Testis (tissue), 3 donors: ENCODE data around the gene CHERP. TPM values are rescaled to one million over a fixed set of nuclear protein-coding genes. Genes with fewer than 3 reads are reported as not detected.

Experiments
- DNase-seq: peaks from one replicate; pipeline ENCODE4 v3.0.0-alpha.2; 2019
- H3K27ac ChIP-seq, 2 donors: fragments of 200-600 bp; sonication (generic); one replicate each; pipeline ENCODE4 v1.5.1; 2019
- H3K27me3 ChIP-seq: fragments of 200-600 bp; sonication (generic); one replicate; pipeline ENCODE4 v1.5.1; 2019
- H3K36me3 ChIP-seq: fragments of 200-600 bp; sonication (generic); one replicate; pipeline ENCODE4 v1.5.1; 2017; ENCODE audit warnings: low read depth; ENCODE audit errors: missing control alignments
- H3K4me1 ChIP-seq: fragments of 200-600 bp; sonication (generic); one replicate; pipeline ENCODE4 v1.5.1; 2019
- H3K4me3 ChIP-seq, 2 donors: fragments of 200-600 bp; sonication (generic); one replicate each; pipeline ENCODE4 v1.5.1; 2017 to 2019
- H3K9me3 ChIP-seq: fragments of 200-600 bp; sonication (generic); one replicate; pipeline ENCODE4 v1.5.1; 2017
- CTCF ChIP-seq, 3 experiments: fragments of 450-650 bp in 2 of 3; fragments of 200-600 bp in 1 of 3; sonication (generic) in 1 of 3; IDR thresholded peaks; one replicate each; pipeline ENCODE4 v1.5.1; 2016 to 2019; ENCODE audit warnings: antibody characterized with exemption in 3 of 3, mild to moderate bottlenecking in 2 of 3, moderate library complexity in 1 of 3
- POLR2A ChIP-seq: fragments of 450-650 bp; IDR thresholded peaks from one replicate; pipeline ENCODE4 v1.6.1; 2017; ENCODE audit warnings: antibody characterized with exemption, mild to moderate bottlenecking, moderate library complexity
- WGBS, 2 donors: methylation state at CpG; one replicate each; pipeline ENCODE4 v1.1.5; 2018; 5-methylcytosine and 5-hydroxymethylcytosine counted together
- intact Hi-C: fragments of 100-400 bp; cut with DNase I; formaldehyde crosslinking; loops from one replicate; pipeline ENCODE4 v1.15.1; 2023; ENCODE audit warnings: low total_unique reads
- polyA plus RNA-seq: library from polyadenylated mRNA; stranded (reverse); fragments of 350-450 nt; fragmentation: Illumina TruSeq; extraction: RNeasy Lipid Tissue Mini Kit (QIAGEN cat#74804); gene quantifications from one replicate; pipeline ENCODE4 v1.2.3, GENCODE V29; 2014; ENCODE audit warnings: low read depth, low replicate concordance; ENCODE audit not compliant: insufficient read depth
- total RNA-seq, 2 donors: library from RNA; depleted of rRNA; stranded (reverse); fragments of >200 nt; gene quantifications; one replicate each; pipeline ENCODE4 v1.2.3, GENCODE V29; 2016

Gene CHERP
- total and polyA plus RNA-seq, 3 donors from 2014 or later = 46.5 to 51.3 (median 49.3) TPM

GRCh38 chr19:16566702-16567101 lies 24.5 kb upstream of the CHERP start:
- intact Hi-C loops = no loop called here
- Histone ChIP-seq H3K36me3 (no peaks in the 10 kb centered on the region), H3K9me3 (no peaks in the 10 kb centered on the region), H3K27me3 (no peaks in the 10 kb centered on the region), H3K27ac (no peak overlapping the region), H3K4me1 (peaks cover 7% of the 10 kb centered on the region), H3K4me3 (no peak overlapping the region)
- WGBS, 2 donors = 93 to 95% methylated on average over 5 of the region's 5 CpGs
- DNase-seq = no peak
- TF ChIP-seq CTCF (IDR thresholded peaks at IDR 0.05) (no peak), POLR2A (no peak)

- TF ChIP-seq POLR2A (no peak), CTCF (IDR thresholded peaks at IDR 0.05) (no peak)
- Histone ChIP-seq H3K27me3 (no peaks in the 10 kb centered on the region), H3K9me3 (no peaks in the 10 kb centered on the region), H3K36me3 (no peaks in the 10 kb centered on the region), H3K4me3 (no peak overlapping the region), H3K27ac (no peak overlapping the region), H3K4me1 (peaks cover 3% of the 10 kb centered on the region)
- DNase-seq = no peak
- intact Hi-C loops = no loop called here
- WGBS, 2 donors = 87 to 98% methylated on average over 10 of the region's 10 CpGs
Measured at GRCh38 chr19:16566161-16566560, 23.9 kb upstream of the CHERP start.

- Histone ChIP-seq H3K4me3 (no peak overlapping the region), H3K4me1 (no peaks in the 10 kb centered on the region), H3K27me3 (no peaks in the 10 kb centered on the region), H3K27ac (no peak overlapping the region), H3K36me3 (no peaks in the 10 kb centered on the region), H3K9me3 (no peaks in the 10 kb centered on the region)
- intact Hi-C loops = no loop called here
- TF ChIP-seq CTCF (IDR thresholded peaks at IDR 0.05) (no peak), POLR2A (no peak)
- 89 to 91% methylated on average over 7 of the region's 7 CpGs for WGBS, 2 donors
- DNase-seq = no peak
Measured at GRCh38 chr19:16564842-16565241, 22.6 kb upstream of the CHERP start.

GRCh38 chr19:16562608-16563025 lies 20.4 kb upstream of the CHERP start:
- no peaks in the 10 kb centered on the region for H3K4me1 ChIP-seq
- 92 to 97% methylated on average over 6 of the region's 6 CpGs for WGBS, 2 donors
- no peaks in the 10 kb centered on the region for H3K27me3 ChIP-seq
- no peak for DNase-seq
- H3K27ac ChIP-seq = no peak overlapping the region
- no peak for TF ChIP-seq POLR2A
- TF ChIP-seq CTCF (IDR thresholded peaks at IDR 0.05) = no peak
- no peaks in the 10 kb centered on the region for H3K9me3 ChIP-seq
- no peaks in the 10 kb centered on the region for H3K36me3 ChIP-seq
- intact Hi-C loops = no loop called here
- no peak overlapping the region for H3K4me3 ChIP-seq

GRCh38 chr19:16561382-16561781 lies 19.1 kb upstream of the CHERP start:
- Histone ChIP-seq H3K27ac (no peak overlapping the region), H3K4me1 (no peaks in the 10 kb centered on the region), H3K9me3 (no peaks in the 10 kb centered on the region), H3K4me3 (no peak overlapping the region), H3K27me3 (no peaks in the 10 kb centered on the region), H3K36me3 (no peaks in the 10 kb centered on the region)
- 85 to 87% methylated on average over 8 of the region's 8 CpGs for WGBS, 2 donors
- TF ChIP-seq CTCF (IDR thresholded peaks at IDR 0.05) (no peak), POLR2A (no peak)
- intact Hi-C loops = no loop called here
- no peak for DNase-seq
